CD1c-positive myeloid dendritic cell (primary cell): Measurements from ENCODE around the gene CEP72.

ENCODE experiments used
- DNase-seq: peaks from one replicate; pipeline ENCODE4 v3.0.0-alpha.2; 2016; ENCODE audit errors: extremely low spot score

Gene CEP72

GRCh38 chr5:639253-639530, 27.1 kb downstream of the CEP72 start:
- DNase-seq: no peak

GRCh38 chr5:639584-640213, 27.6 kb downstream of the CEP72 start:
- DNase-seq: no peak

- DNase-seq: no peak
Observed at GRCh38 chr5:640461-641330, 28.6 kb downstream of the CEP72 start.

GRCh38 chr5:641331-641765, 29.2 kb downstream of the CEP72 start:
- DNase-seq: no peak

- DNase-seq: no peak
Observed at GRCh38 chr5:642481-642880, 30.3 kb downstream of the CEP72 start.

- no peak for DNase-seq
Observed at GRCh38 chr5:643351-643801, 31.2 kb downstream of the CEP72 start.

GRCh38 chr5:643811-644271, 31.7 kb downstream of the CEP72 start:
- DNase-seq: no peak

GRCh38 chr5:644509-644908, 32.4 kb downstream of the CEP72 start:
- DNase-seq: no peak

GRCh38 chr5:644971-645370, 32.8 kb downstream of the CEP72 start:
- DNase-seq: no peak

GRCh38 chr5:645421-645820, 33.3 kb downstream of the CEP72 start:
- no peak for DNase-seq

GRCh38 chr5:646396-647201, 34.5 kb downstream of the CEP72 start:
- DNase-seq: no peak

- no peak for DNase-seq
Observed at GRCh38 chr5:647311-647710, 35.2 kb downstream of the CEP72 start.

GRCh38 chr5:647727-648126, 35.6 kb downstream of the CEP72 start:
- no peak for DNase-seq

- no peak for DNase-seq
Observed at GRCh38 chr5:651296-652022, 39.3 kb downstream of the CEP72 start.

GRCh38 chr5:652023-652515, 39.9 kb downstream of the CEP72 start:
- no peak for DNase-seq

- DNase-seq: no peak
Observed at GRCh38 chr5:652773-653350, 40.7 kb downstream of the CEP72 start.

- no peak for DNase-seq
Observed at GRCh38 chr5:654071-654778, 42.1 kb downstream of the CEP72 start.

- no peak for DNase-seq
Observed at GRCh38 chr5:655406-655805, 43.3 kb downstream of the CEP72 start.

- DNase-seq: peak; percentile 69
Observed at GRCh38 chr5:657570-657969, 45.4 kb downstream of the CEP72 start.

- DNase-seq: no peak
Observed at GRCh38 chr5:658103-658502, 46.0 kb downstream of the CEP72 start.
